GM12891 (cell line): ENCODE measurements around the gene RBCK1.

ENCODE experiments used
- DNase-seq: peaks from one replicate; pipeline ENCODE4 v3.0.0; 2011; ENCODE audit warnings: low spot score; ENCODE audit not compliant: insufficient read length
- FAIRE-seq: peaks from 2 replicates; lab custom pipeline; 2011; peaks lifted over from hg19 to GRCh38; lab: Jason Lieb, UNC
- PAX5 ChIP-seq: IDR thresholded peaks from 2 replicates; pipeline ENCODE4 v1.6.1; 2011; ENCODE audit warnings: low read length, moderate library complexity, mild to moderate bottlenecking; ENCODE audit not compliant: insufficient read depth, severe bottlenecking
- POLR2A ChIP-seq: IDR thresholded peaks from 2 replicates; pipeline ENCODE4 v1.6.1; 2011; ENCODE audit warnings: low read depth, low read length, control low read depth
- POLR2AphosphoS5 ChIP-seq: IDR thresholded peaks from 2 replicates; pipeline ENCODE4 v1.6.1; 2011; ENCODE audit warnings: low read depth, low read length, control low read depth
- POU2F2 ChIP-seq: IDR thresholded peaks from 2 replicates; pipeline ENCODE4 v1.6.1; 2011; ENCODE audit warnings: low read depth, mild to moderate bottlenecking, control low read depth, low read length, moderate library complexity
- SPI1 ChIP-seq: IDR thresholded peaks from 2 replicates; pipeline ENCODE4 v1.6.1; 2011; ENCODE audit warnings: low read depth, low read length, control low read depth
- TAF1 ChIP-seq: IDR thresholded peaks from 2 replicates; pipeline ENCODE4 v1.6.1; 2011; ENCODE audit warnings: low read depth, low read length, control low read depth

RBCK1 gene

GRCh38 chr20:396619-397431, 11.3 kb upstream of the RBCK1 start:
- FAIRE-seq (no peak), DNase-seq (no peak)
- TF ChIP-seq POLR2AphosphoS5 (no peak), SPI1 (no peak), POU2F2 (no peak), TAF1 (no peak), PAX5 (no peak), POLR2A (no peak)

- DNase-seq (no peak), FAIRE-seq (no peak)
- TF ChIP-seq POLR2AphosphoS5 (no peak), TAF1 (no peak), SPI1 (no peak), POLR2A (no peak), PAX5 (no peak), POU2F2 (no peak)
Measured at GRCh38 chr20:397432-398237, 10.5 kb upstream of the RBCK1 start.

- TF ChIP-seq PAX5 (no peak), POLR2AphosphoS5 (no peak), SPI1 (no peak), POU2F2 (no peak), POLR2A (no peak), TAF1 (no peak)
- no peak for DNase-seq
- FAIRE-seq: no peak
Measured at GRCh38 chr20:399182-399707, 8.9 kb upstream of the RBCK1 start.

GRCh38 chr20:400128-400453, 8.0 kb upstream of the RBCK1 start:
- FAIRE-seq (no peak), DNase-seq (no peak)
- TF ChIP-seq SPI1 (no peak), POU2F2 (no peak), TAF1 (no peak), POLR2A (no peak), PAX5 (no peak), POLR2AphosphoS5 (no peak)

GRCh38 chr20:400454-401275, 7.4 kb upstream of the RBCK1 start:
- TF ChIP-seq SPI1: no peak
- no peak for TF ChIP-seq TAF1
- no peak for TF ChIP-seq POLR2A
- TF ChIP-seq POLR2AphosphoS5: no peak
- TF ChIP-seq PAX5: no peak
- no peak for TF ChIP-seq POU2F2
- no peak for DNase-seq
- no peak for FAIRE-seq

- DNase-seq: no peak
Measured at GRCh38 chr20:401682-402495, 6.2 kb upstream of the RBCK1 start.

GRCh38 chr20:402496-402885, 5.6 kb upstream of the RBCK1 start:
- no peak for TF ChIP-seq PAX5
- no peak for TF ChIP-seq SPI1
- no peak for TF ChIP-seq TAF1
- no peak for TF ChIP-seq POLR2A
- DNase-seq (no peak), FAIRE-seq (no peak)

More at GRCh38 chr20:401682-402495, 6.2 kb upstream of the RBCK1 start:
- TF ChIP-seq POU2F2: no peak
- no peak for TF ChIP-seq SPI1
- no peak for TF ChIP-seq TAF1
- no peak for TF ChIP-seq PAX5
- no peak for TF ChIP-seq POLR2AphosphoS5
- FAIRE-seq: peak; percentile 9

- FAIRE-seq (no peak), DNase-seq (no peak)
- TF ChIP-seq PAX5 (no peak), POU2F2 (no peak), POLR2AphosphoS5 (no peak), SPI1 (no peak)
Measured at GRCh38 chr20:402898-403581, 5.1 kb upstream of the RBCK1 start.
